GM18520 (cell line): ENCODE measurements around the gene TRPV5.
A peak's percentile ranks its signal among the peaks of the same experiment; 100 is the strongest.
"Not testable (repeated sequence)": the region's sequence is repeated elsewhere in the genome, so short reads cannot be mapped to it uniquely, and the experiment has no call there.

ENCODE experiments used
- ATAC-seq: cut with Tn5 transposase; IDR thresholded peaks from one replicate; pipeline ENCODE4 v1.9.1; 2021; ENCODE audit not compliant: unreplicated experiment

Gene TRPV5

GRCh38 chr7:142933624-142934023, at the start of gene TRPV5:
TSS of gene TRPV5 (minus strand) at chr7:142933746. CDS start at chr7:142933459, 287 bp downstream.
- no peak for ATAC-seq

GRCh38 chr7:142978402-142978801, 44.9 kb upstream of the TRPV5 start:
- ATAC-seq = not testable (repeated sequence)

GRCh38 chr7:142974626-142975025, 41.1 kb upstream of the TRPV5 start:
- no peak for ATAC-seq

GRCh38 chr7:142969183-142969582, 35.6 kb upstream of the TRPV5 start:
- no peak for ATAC-seq

- ATAC-seq = no peak
Measured at GRCh38 chr7:142968229-142968628, 34.7 kb upstream of the TRPV5 start.

- ATAC-seq = no peak
Measured at GRCh38 chr7:142964502-142965246, 31.1 kb upstream of the TRPV5 start.

GRCh38 chr7:142963993-142964392, 30.4 kb upstream of the TRPV5 start:
- no peak for ATAC-seq

- ATAC-seq = no peak
Measured at GRCh38 chr7:142962991-142963390, 29.4 kb upstream of the TRPV5 start.

GRCh38 chr7:142961973-142962926, 28.7 kb upstream of the TRPV5 start, which contains the start of gene KEL:
TSS of gene KEL (minus strand) at chr7:142962363. CDS start at chr7:142962206, 157 bp downstream.
- ATAC-seq = no peak

GRCh38 chr7:142961595-142961972, 28.0 kb upstream of the TRPV5 start:
- no peak for ATAC-seq

- no peak for ATAC-seq
Measured at GRCh38 chr7:142960955-142961512, 27.5 kb upstream of the TRPV5 start.

GRCh38 chr7:142959202-142959601, 25.7 kb upstream of the TRPV5 start:
- ATAC-seq = no peak

GRCh38 chr7:142957723-142958122, 24.2 kb upstream of the TRPV5 start:
- no peak for ATAC-seq

GRCh38 chr7:142956951-142957623, 23.5 kb upstream of the TRPV5 start:
- no peak for ATAC-seq

- ATAC-seq = peak; percentile 94
Measured at GRCh38 chr7:142954680-142955268, 21.2 kb upstream of the TRPV5 start.

- ATAC-seq = no peak
Measured at GRCh38 chr7:142950235-142950634, 16.7 kb upstream of the TRPV5 start.

GRCh38 chr7:142948603-142949002, 15.1 kb upstream of the TRPV5 start:
- ATAC-seq = no peak

GRCh38 chr7:142945001-142945400, 11.5 kb upstream of the TRPV5 start:
- no peak for ATAC-seq

GRCh38 chr7:142943706-142944268, 10.2 kb upstream of the TRPV5 start:
- no peak for ATAC-seq

GRCh38 chr7:142942746-142943145, 9.2 kb upstream of the TRPV5 start:
- ATAC-seq = no peak
